ENCODE data around the gene RELCH.

Gene RELCH

DNA sequence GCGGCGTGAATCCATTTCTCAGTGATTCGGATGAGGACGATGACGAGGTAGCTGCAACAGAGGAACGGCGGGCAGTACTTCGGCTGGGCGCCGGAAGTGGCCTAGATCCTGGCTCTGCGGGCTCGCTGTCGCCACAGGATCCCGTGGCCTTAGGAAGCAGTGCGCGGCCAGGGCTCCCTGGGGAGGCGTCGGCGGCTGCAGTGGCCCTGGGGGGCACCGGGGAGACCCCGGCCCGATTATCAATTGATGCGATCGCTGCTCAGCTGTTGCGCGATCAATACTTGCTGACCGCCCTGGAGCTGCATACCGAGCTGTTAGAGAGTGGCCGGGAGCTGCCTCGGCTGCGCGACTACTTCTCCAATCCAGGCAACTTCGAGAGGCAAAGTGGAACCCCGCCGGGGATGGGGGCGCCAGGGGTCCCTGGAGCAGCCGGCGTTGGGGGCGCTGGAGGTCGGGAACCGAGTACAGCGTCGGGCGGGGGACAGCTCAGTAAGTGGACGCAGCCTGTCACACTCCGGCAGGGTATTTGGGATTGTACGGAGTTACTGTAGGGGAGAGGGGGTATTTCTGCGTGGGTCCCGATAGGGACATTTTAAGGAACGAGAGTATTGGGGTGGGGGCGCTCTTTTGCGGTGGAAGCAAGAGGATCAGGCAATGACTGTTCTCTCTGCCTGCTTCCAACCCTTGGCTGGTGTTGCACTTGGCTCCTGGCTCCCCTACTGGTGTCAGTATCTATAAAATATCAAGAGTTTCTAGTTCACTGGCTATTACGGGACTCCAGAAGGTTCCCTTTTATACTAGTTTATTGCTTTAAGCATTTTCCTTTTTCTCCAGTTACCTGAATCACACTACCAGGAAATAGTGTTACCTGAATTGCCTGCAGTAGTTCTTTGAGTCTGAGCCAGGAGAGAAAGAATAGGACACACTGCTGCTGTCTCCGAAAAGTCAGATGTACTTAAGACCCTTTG is 772 bp downstream of the RELCH start:
- FAIRE-seq (no peak), DNase-seq (ENCODE audit: insufficient read length, low spot score) (no peak)

DNA sequence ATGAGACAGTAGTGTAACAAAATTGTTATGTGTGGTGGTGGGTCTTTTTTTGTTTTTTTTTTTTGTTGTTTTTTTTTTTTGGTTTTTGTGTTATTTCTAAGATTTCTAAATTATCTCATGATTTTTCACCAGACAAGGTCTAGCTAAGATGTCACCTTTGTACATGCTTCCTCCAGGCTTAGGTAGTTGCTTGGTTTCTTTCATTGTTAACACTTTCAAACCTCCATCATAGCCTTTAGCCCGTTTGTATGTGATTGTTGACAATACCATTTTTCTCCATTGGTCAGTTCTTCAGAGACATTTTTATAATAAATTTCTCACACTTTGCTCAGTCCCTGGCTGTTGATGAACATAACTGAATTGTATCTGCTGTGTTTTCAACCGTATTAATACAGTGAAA is 2.2 kb downstream of the RELCH start:
- DNase-seq (ENCODE audit: insufficient read length, low spot score) = no peak
- FAIRE-seq = no peak

DNA sequence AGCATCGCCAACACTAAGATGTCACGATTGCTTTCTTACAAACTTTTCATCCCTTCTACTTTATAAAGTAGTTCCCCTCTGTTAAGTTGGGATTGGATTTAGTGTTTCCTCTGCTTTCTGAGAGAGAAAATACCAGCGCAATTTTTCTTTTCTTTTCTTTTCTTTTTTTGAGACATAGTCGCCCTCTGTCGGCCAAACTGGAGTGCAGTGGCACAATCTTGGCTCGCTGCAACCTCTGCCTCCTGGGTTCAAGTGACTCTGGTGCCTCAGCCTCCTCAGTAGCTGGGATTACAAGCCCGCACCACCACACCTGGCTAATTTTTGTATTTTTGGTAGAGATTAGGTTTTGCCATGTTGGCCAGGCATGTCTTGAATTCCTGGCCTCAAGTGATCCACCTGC is 9.0 kb downstream of the RELCH start:
- no peak for FAIRE-seq
- DNase-seq (ENCODE audit: insufficient read length, low spot score) = no peak

DNA sequence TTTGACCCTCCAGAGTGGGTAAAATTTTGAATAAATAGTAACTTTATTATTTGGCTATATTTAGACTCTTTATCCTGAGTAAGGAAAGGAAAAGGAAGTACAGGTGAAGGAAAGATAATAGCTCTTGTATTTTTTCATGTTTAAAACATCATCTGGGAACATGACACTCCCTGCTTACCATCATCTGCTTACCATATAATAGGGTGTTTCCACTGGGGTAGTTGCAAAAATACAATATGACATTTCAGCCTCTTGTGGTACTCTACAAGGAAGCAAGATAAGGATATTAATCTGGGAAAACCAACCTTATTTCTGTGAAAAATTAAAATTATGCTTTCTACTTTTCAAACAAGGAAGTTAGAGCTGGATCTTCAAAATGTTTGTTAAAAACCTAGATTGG is 9.9 kb downstream of the RELCH start:
- FAIRE-seq (no peak), DNase-seq (ENCODE audit: insufficient read length, low spot score) (no peak)

DNA sequence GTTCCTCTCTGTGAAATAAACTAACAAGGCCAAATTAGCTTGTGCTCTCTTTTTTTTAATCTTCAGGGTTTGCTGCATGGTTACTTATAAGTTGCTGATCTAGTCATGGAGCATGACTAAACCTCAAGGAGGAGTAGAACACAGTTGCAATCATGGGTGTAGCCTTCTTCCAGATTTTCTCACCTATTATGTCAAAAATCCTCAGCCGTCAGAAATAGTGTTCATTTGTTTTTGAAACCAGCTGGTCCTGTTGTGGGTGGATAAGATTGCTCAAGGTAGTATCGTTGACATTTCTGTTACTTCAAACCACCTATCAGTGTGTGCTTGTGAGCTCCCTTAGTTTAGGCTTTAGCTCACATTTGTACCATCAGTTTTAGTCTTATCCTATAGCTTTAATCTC is 11.2 kb downstream of the RELCH start:
- FAIRE-seq = no peak
- DNase-seq (ENCODE audit: insufficient read length, low spot score) = no peak

DNA sequence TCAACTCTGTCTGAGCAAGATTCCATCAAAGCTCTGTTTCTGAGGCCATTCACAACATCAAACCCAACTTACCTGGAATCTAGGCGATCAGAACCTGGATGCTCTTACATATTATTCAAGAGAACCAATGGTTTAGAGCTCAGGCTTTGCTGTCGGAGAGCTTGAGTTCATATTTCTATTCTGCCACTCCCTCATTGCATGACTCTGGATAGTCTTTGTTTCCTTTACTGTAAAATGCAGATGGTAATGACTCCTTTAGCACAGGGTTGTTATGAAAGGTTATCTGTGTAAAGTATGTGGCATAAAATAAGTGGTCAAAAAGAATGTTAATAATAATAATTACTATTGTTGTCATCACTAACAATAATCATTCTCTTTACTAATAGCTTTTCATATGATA is 12.6 kb downstream of the RELCH start:
- FAIRE-seq = no peak

DNA sequence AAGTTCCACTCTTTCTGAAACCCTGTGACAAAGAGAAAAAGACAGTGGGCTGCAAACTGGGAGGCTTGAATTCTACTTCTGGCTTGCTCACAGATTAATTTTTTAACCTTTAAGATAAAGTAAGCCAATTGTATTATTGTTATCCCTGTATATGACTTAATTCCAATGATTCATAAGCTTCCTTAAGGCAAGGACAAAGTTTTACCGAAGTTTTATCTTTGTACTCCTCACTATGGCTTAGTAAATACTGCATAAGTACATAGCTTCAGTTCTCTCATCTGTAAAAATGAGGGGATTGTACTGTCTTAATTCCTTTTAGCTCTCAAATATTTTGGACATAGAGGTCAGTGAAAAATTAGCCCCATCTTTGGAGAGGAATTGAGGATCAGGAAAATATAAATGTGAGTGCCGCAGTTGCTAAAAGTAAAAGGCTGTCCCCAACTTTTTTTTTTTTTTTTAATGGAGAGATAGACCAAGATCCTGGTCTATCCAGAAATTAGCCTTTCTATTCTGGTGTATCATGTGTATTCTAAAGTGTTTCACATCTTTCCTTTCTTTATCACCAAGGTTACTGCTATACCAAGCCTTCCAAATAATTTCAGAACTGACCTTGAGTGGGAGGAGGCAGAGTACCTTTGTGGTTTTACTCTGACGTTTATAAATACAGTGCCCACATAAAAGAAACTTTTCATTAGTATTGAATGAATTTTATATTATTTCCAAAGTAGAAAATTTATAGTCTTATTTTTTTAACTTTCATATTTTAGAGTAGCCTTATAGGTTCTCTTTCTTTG is 13.3 kb downstream of the RELCH start:
- FAIRE-seq (no peak), DNase-seq (ENCODE audit: insufficient read length, low spot score) (no peak)

More for the DNA sequence above, 12.6 kb downstream of the RELCH start:
- no peak for DNase-seq (ENCODE audit: insufficient read length, low spot score)

DNA sequence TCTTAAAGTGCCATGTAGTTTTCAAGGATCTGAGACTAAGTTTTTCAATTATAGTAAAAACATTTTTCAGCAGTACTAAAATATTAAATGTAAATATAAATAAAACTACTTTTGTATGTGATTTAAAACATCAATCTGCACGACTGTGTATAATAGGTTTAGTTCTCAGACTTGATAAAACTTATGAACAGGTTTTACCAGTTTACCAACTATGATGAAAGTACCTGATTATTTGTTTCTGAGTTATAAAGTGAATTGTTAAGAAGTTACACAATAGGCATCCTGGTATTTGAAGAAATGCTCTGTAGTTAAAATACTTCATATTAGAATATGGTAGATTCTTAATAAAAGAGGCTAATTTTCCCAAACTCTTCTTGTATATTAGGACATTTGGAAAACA is 14.8 kb downstream of the RELCH start:
- no peak for FAIRE-seq
- no peak for DNase-seq (ENCODE audit: insufficient read length, low spot score)

DNA sequence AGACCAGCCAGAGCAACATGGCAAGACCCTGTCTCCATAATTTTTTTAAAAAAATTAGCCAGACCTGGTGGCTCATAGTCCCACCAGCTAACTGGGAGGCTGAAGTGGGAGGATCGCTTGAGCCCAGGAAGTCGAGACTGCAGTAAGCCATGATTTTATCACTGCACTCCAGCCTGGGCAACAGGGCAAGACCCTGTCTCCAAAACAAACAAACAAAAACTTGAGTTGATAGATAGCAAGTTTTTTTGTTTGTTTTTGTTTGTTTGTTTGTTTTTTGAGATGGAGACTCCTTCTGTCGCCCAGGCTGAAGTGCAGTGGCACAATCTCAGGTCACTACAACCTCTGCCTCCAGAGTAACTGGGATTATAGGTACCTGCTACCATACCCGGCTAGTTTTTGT is 18.8 kb downstream of the RELCH start:
- no peak for FAIRE-seq
- no peak for DNase-seq (ENCODE audit: insufficient read length, low spot score)

DNA sequence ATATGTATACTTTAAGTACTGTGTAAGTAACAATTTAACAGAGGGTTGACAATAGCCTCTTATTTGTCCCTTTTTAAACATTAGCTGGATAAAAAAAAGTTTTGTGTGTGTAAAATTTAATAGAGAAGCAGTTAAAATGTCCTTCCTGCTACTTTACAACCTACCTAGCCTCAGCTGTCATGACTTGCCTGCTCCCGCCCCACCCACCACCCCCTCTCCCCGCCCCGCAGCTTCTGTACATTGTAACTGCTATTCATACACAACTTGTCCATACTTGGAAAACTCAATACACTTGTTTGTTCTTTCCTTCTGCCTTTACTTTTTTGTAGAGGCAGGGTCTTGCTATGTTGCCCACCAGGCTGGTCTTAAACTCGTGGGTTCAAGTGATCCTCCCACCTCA is 19.5 kb downstream of the RELCH start:
- FAIRE-seq = no peak
- DNase-seq (ENCODE audit: insufficient read length, low spot score) = no peak

DNA sequence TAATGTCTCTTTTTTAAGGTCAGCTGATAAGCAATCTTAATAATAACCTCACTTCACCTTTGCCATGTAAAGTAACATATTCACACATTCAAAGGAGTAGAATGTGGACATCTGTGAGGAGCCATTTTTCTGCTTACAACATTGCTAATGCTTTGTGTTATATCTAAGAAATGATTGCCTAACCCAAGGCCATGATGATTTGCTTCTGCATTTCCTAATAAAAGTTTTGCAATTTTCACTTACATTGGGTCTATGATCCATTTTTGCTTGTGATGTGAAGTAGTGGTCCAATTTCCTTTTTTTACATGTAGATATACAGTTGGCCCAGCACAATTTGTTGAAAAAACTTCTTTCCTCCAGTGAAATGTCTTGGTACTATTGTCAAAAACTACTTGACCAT is 22.0 kb downstream of the RELCH start:
- FAIRE-seq = no peak
- DNase-seq (ENCODE audit: insufficient read length, low spot score) = no peak

DNA sequence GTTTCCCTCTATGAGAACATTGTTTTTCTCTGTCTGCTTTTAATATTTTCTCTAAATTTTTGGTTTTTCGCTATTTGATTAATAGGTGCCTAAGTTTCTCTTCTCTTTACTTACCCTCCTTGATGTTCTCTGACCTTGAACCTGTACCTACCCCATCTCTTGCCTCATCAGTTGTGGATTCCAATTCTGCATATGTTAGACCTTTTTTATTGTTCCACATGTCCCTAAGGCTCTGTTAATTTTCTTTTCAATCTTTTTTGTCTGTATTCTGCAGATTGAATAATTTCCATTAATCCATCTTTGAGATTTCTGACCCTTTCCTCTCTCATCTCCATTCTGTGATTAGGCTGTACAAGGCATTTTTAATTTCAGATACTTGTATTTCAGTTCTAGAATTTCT is 23.1 kb downstream of the RELCH start:
- DNase-seq (ENCODE audit: insufficient read length, low spot score) (no peak), FAIRE-seq (no peak)

DNA sequence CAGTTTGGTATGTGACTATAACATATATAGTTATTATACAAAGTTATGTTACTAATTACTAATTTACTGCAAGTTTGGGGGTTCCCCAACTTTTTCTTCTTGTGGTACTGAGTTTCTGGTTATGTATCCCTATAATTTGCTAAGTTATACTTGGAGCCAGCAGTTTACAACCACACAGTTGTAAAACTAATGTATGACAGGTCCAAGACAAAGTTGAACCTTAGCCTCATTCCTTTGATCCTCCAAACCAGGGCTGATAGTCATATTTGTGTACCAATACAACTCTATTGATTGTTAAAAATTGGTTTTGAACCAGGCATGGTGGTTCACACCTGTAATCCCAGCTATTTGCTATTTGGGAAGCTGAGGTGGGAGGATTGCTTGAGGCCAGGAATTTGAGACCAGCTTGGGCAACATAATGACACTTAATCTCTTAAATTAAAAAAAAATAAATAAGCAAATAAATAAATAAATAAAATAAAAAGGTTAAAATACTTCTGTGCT is 24.3 kb downstream of the RELCH start:
- FAIRE-seq = no peak
- no peak for DNase-seq (ENCODE audit: insufficient read length, low spot score)

DNA sequence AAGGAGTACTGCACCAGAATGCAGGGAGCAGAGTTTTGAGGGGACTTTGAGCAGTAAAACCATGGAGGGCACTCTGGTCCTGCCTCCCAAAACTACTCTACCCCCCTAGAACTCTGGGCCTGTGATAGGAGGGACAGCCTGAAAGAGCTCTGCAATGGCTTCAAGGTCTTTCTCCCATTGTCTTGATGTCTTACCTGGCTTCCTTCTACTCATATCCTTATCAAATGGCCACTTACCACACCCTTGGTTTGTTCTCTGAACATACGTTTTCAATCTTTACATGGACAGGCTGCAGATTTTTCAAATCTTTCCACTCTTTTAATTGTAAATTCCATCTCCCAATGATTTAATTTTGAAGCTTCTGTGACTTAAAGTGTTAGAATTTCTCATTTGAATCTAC is 27.7 kb downstream of the RELCH start:
- FAIRE-seq (no peak), DNase-seq (ENCODE audit: insufficient read length, low spot score) (no peak)

DNA sequence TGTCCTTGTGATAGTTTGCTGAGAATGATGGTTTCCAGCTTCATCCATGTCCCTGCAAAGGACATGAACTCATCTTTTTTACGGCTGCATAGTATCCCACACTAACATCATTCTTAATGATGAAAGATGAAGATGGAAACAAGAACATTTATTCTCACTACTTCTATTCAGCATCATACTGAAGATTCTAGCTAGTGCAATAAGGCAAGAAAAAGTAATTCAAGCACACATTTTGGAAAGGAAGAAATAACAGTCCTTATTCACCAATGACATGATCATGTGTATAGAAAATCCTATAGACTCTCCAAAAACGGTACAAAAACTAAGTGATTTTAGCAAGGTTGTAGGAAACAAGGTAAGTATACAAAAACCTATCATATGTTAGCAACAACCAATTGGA is 37.2 kb downstream of the RELCH start:
- DNase-seq (ENCODE audit: insufficient read length, low spot score) (no peak), FAIRE-seq (no peak)

DNA sequence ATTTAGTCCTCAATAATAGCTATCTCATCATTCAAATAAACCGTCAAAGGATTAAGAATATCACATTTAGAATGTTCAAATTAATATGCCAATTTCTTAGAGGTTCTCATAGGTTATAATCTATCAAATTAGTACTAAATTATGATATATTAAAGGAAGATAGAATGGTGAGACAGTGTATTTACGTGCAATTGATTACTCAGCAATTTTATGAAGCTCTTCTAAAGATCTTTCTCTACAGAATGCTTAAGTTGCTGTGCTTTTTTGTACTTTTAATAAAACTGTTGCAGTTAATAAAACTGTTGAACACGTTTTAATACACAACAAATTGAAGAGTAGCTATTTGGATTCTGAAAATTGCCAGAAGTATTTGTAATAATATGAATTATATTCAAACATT is 39.0 kb downstream of the RELCH start:
- DNase-seq (ENCODE audit: insufficient read length, low spot score) (no peak), FAIRE-seq (no peak)

DNA sequence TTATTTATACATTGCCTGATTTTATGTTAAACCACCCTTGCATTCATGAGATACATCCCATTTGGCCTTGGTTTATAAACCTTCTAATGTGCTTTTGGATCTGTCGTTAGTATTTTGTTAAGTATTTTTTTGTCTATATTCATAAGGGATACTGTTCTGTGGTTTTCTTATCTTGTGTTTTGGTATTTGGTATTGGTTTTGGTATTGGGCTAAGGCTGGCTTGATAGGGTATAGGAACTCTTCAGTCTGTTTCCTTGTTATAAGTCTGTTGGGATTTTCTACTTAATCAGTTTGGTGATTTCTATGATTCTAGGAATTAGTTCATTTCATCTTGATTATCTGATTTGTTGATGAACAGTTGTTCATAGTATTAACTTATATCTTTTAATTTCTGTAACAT is 49.2 kb downstream of the RELCH start:
- DNase-seq (ENCODE audit: insufficient read length, low spot score) (no peak), FAIRE-seq (no peak)

DNA sequence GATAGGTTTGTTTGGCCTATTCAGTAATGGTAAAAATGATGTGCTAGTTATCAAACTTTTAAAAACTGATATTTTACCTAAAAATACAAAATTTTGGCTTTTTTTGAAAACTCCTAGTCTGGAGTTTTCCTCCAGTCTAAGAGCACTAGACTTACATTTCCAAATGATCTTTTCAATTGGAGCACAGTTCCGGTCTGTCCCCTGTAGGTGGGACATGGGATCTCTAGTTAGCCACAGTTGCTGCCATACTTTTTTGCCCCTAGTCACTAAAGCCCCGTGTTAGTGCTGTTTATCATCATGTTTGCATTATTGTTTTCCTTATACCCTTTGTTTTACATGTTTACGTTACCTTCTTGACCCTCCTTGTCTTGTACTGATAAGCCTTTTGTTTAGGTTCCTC is 52.4 kb downstream of the RELCH start:
- FAIRE-seq = no peak
- DNase-seq (ENCODE audit: insufficient read length, low spot score) = no peak

DNA sequence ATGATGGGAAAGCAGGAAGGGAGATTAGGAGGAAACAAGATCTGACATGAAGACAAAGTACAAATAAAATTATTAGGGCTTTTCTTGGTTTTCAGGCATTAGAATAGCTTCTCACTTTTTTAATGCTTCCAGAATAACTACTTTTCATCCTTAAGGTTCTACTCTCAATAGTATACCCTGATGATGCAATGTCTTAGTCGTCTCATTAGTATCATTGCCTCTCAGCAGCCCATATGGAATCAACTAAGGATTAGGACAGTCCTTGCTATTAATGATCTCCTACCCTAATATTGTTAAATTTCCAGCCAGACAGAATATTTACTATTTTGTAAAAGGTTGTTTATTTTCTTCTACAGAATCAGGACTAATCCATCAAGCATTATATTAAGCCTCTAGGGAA is 55.9 kb downstream of the RELCH start:
- FAIRE-seq = no peak
- DNase-seq (ENCODE audit: insufficient read length, low spot score) = no peak

DNA sequence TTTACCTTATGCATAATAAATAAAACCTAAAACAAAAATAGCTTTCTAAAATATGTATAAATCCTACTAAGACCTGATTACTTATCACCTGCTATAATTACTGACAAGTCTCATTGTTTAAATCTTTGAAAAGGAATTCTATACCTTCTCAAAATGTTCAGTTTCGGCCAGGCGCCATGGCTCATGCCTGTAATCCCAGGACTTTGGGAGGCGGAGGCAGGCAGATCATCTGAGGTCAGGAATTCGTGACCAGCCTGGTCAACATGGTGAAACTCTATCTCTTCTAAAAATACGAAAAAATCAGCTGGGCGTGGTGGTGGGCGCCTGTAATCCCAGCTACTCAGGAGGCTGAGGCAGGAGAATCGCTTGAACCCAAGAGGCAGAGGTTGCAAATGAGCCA is 58.1 kb downstream of the RELCH start:
- FAIRE-seq = no peak
- no peak for DNase-seq (ENCODE audit: insufficient read length, low spot score)

DNA sequence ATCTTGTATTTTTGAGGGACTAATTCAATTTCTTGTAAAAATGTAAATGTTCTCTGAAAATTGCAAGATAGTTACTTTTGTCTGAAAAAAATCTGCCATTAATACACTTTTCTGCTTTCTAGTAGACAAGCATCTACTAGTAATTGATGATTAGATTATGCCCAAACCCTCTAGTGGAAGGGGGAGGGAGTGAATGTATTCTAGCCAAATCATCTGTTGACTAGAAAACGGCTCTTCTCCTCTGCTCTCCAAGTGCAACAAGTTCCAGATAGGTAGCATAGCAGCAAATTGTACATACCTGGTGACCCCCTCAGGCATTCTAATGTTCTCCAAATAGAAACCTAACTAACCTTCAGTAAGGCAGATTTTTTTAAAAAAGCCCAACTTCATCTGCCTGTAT is 58.6 kb downstream of the RELCH start:
- DNase-seq (ENCODE audit: insufficient read length, low spot score) (no peak), FAIRE-seq (no peak)

DNA sequence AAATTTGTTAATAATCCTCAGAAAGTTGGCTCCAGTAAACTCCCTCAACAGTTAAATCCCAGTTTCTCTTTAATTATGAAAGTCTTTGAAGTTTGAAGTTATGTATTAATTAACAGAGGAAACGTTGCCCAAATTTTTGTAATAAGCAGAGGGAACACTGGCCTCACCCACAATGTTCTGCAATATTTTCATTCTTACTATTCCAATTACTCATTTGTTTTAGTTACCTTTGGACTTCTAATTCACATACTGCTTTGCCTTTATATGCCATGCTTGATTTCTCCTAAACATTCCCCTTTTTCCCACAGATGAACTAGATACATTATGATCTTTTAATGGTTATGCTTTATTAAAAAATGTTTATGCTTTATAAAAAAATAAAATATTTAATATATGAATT is 61.3 kb downstream of the RELCH start:
- FAIRE-seq = no peak
- DNase-seq (ENCODE audit: insufficient read length, low spot score) = no peak
